Activated T-helper 9 cell treated with anti-CD3 and anti-CD28 coated beads, Interleukin-2, amount 50 U/mL, for 16 hours (primary cell): ENCODE measurements around the gene SLCO6A1.
"Not testable (repeated sequence)": the region's sequence is repeated elsewhere in the genome, so short reads cannot be mapped to it uniquely, and the experiment has no call there.

Experiments used
- DNase-seq: peaks from one replicate; pipeline ENCODE4 v3.0.0-alpha.2; 2020; ENCODE audit warnings: low read depth

SLCO6A1 gene, protein sequence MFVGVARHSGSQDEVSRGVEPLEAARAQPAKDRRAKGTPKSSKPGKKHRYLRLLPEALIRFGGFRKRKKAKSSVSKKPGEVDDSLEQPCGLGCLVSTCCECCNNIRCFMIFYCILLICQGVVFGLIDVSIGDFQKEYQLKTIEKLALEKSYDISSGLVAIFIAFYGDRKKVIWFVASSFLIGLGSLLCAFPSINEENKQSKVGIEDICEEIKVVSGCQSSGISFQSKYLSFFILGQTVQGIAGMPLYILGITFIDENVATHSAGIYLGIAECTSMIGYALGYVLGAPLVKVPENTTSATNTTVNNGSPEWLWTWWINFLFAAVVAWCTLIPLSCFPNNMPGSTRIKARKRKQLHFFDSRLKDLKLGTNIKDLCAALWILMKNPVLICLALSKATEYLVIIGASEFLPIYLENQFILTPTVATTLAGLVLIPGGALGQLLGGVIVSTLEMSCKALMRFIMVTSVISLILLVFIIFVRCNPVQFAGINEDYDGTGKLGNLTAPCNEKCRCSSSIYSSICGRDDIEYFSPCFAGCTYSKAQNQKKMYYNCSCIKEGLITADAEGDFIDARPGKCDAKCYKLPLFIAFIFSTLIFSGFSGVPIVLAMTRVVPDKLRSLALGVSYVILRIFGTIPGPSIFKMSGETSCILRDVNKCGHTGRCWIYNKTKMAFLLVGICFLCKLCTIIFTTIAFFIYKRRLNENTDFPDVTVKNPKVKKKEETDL

GRCh38 chr5:102498271-102499034 is at the start of gene SLCO6A1:
TSS of gene SLCO6A1 (minus strand) at chr5:102499001. CDS start at chr5:102498844, 157 bp downstream.
- DNase-seq = no peak

DNA sequence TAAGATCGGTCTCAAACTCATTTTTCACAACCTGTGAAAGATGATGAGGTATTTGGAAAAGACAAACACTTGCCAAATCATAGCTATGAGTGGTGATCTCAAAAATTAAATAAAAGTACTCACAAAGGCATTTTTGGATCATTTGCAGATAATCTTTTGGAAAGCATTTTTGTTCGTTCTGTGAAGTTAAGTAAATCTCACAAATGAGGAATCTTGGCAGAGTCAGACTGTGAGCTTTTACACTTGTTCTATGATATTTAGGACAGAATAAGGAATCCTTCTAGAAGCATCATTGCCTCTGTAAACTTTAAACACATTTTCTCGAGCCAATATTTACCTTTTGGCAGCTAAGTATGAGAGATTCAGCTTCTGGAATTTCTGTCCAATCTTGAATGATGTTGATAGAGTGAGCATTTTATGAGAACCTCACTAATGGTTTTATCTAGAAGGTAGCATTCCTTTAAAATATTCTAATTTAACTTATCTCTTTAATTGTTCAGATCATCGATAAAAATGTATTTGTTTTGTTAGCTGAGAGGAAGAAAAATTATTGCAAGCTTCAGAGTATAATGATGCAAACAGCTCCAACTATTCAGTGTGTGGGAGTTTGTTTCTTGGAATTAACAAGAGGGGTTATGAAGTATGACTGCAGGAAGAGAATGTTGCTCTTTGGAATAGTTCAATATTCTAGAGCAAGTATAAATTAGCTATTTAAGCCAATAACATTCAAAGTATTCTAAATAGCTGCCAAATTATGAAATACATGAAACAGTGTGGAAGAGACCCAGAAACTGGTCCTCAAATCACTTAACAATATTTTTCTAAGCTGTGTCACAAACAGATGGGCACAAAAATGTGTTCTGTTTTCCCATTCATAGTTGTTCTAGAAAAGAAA is 48.6 kb upstream of the SLCO6A1 start:
- no peak for DNase-seq

DNA sequence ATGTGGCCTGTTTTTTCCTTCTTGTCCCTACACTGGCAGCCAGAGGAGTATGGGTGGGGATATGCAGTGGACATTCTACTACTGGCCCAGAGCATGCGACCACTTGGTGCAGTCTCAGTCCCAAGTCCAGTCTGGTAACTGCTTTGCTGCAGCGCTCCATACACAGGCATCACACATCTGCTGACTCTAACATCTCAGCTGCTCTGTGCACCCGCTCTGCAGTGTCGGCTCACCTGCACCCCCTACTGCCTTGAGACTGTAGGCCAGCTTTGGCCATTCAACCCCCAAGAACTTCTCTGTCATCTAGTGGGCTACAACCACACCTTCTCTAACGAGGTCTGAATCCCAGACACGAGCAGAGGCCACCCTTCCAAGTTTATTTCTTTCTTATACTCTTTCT is 46.4 kb upstream of the SLCO6A1 start:
- no peak for DNase-seq

GRCh38 chr5:102542057-102542456 is 43.3 kb upstream of the SLCO6A1 start:
- no peak for DNase-seq

- DNase-seq = no peak
Observed at GRCh38 chr5:102539996-102540728, 41.4 kb upstream of the SLCO6A1 start.

- no peak for DNase-seq
Observed at GRCh38 chr5:102539562-102539961, 40.8 kb upstream of the SLCO6A1 start.

DNA sequence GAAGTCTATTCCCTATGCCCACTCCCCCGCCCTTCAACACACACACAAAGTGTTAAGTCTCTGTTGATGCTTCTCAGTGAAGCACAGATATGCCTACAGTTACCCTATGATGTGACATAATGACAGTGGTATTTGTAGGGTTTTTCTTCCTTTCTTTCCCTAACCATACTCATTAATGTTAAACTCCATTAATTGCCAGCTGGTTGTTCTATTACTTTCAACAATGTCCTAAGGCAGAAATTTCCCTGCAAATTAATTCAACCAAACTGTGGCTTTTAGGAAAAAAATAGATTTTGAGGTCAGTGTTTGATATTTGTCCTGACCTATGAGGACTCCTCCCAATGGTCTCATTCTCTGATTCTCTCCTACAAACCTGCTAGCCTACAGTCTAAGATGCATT is 38.2 kb upstream of the SLCO6A1 start:
- DNase-seq = no peak

DNA sequence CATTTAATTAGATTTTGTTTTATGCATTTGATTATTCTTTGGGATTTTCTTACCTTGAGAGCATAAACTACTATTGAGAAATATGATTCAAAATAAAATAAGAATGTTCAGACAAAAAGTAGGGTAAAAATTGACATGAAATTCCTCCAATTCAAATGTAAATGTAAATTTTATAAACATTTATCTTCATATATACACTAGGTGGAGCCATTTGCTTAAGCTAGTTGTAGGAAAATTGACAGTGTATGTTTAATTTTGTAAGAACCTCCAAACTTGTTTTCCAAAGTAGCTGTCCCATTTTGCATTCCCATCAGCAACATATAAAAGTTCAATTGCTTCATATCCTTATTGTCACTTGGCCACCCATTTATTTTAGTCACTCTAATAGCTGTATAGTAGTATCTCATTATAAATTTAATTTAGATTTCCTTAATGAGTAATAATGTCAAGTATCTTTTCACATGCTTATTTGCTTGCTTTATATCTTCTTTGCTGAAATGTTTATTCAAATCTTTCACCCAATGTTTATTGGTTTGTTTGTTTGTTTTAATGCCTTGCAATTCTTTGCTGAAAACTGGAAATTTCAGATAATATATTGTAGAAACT is 37.6 kb upstream of the SLCO6A1 start:
- DNase-seq = no peak

DNA sequence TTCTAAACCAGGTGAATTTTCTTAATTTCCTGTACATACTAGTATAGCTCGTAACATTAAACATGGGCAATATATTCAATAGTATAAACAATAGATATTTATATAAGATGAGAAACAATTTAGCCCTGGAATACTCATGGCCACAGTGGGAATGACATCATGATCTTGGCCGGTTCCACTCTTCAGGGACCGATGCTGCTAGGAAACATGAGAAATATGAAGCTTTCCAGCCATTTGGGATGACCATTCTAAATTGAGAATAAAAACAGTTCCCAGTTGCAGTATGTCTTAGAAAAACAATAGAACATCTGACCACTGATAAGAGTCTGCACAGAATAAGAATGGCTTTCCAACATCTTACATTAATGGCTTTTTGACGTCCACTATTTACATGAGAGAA is 33.3 kb upstream of the SLCO6A1 start:
- DNase-seq = no peak

DNA sequence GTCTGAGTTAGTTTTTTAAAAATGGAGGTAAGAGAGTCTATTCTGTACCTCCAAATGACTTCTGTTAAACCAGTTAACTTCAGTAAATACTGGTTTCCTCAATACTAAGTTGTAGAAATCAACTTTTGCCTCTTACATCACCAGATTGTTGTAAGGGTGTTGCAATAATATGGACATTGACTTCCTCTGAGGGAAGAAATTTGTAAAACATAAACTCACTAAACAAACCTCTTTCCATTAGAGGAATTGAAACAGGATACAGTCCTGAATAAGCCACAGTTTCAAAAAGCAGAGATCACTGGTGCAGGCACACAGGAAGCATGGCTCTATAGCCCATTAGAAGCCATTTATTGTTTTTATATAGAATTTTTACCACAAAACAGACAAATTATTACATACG is 32.7 kb upstream of the SLCO6A1 start:
- no peak for DNase-seq

DNA sequence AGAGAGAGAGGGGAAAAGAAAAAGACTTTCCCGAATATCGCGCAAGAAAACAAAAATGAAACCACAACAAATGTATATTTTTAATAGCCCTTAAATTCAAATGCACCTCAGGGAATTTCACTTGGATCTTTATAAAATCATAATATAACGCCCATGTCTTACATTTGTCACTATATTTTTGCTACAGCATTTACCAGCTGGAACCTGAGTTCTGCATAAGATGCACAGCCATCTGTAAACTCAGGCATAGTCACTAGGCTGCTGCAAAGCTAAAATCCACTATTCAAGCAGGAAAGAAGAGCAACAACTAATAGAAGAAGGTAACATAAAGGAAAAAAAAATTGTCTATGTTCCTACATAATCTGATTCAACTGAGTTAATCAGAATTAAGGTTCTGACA is 30.6 kb upstream of the SLCO6A1 start:
- DNase-seq = no peak

GRCh38 chr5:102529031-102529430 is 30.2 kb upstream of the SLCO6A1 start:
- DNase-seq = no peak

GRCh38 chr5:102528600-102528999 is 29.8 kb upstream of the SLCO6A1 start:
- no peak for DNase-seq

DNA sequence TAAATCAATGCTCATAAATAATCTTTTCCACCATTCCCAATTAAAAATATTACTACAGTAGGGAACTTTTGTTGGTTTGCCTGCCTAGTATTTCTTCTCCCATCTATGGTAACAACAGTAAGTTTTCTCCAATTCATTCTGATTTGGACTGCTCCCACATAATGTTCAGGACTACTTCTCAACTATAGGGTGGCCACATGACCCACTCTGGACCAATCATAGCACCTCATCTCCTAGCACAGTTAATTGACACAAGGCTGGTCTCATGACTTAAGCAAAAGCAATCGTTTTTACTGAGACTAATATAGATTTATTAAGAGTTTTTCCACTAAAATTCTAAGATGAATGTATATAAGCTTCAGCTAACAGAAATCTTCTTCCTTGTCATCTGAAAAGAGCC is 28.7 kb upstream of the SLCO6A1 start:
- DNase-seq = no peak

DNA sequence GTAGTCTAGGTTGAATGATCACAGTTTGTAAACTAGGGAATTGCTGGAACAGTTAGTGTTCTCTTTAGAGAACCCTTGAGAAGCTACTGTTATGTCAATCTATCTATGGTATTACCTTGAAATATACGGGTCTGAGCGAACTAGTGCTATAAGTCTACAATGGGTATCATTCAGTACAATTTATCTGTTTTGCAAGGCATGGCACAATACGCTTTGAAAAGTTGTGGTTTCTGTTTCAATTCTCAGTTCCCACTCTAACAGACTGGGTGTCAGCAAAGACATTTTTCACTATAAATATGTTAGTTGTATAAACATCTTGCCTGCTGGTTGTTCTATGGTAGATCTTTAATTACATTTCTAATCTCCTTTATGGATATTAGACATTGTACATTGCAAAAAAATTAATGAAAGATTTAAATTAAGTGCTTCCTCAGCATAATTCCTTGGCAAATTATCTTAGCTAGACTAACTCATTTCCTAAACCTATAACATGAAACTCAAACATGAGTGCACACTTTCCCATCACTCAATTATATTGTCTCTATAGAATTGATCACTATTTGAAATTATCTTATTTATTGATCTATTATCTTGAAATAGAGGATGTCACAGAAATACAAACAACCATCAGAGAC is 24.9 kb upstream of the SLCO6A1 start:
- DNase-seq = no peak

- no peak for DNase-seq
Observed at GRCh38 chr5:102511666-102512065, 12.9 kb upstream of the SLCO6A1 start.

GRCh38 chr5:102491261-102491914 is 7.4 kb downstream of the SLCO6A1 start:
- DNase-seq = not testable (repeated sequence)

- DNase-seq = no peak
Observed at GRCh38 chr5:102483736-102484135, 15.1 kb downstream of the SLCO6A1 start.

DNA sequence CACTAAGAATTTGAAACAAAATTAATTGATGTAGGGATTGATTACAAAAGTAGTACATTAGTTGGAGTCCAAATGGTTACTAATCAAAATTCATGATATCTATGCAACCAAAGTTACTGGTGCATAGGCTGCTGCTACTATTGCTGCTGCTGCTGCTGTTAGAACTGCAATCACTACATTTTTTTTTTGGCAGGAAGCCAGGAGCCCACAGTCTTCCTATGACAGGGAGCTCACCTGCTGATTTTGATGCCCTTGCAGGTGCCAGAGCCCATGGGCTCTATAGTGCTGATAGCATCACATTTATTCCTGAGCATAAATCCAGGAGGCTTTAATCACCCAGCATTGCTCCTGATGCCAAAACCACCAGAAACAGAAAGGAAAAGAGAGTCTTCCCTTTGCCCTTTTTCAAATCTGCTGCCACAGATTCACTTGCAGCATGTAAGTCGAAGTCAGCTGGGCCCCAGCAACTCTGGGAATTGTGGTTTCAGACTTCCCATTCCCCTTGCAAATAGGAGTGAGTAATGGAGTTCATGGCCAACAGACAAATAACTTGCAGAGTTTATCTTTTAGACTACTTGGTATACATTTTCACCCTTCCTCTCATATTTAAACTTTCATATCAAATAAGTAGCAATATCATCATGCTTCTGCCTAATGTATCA is 17.6 kb downstream of the SLCO6A1 start:
- no peak for DNase-seq
